ENCODE results near the gene TGM6. TPM values are rescaled to one million over a fixed set of nuclear protein-coding genes. Genes with fewer than 3 reads are reported as not detected.

TGM6 gene
- total RNA-seq: not detected in 2 replicates

DNA sequence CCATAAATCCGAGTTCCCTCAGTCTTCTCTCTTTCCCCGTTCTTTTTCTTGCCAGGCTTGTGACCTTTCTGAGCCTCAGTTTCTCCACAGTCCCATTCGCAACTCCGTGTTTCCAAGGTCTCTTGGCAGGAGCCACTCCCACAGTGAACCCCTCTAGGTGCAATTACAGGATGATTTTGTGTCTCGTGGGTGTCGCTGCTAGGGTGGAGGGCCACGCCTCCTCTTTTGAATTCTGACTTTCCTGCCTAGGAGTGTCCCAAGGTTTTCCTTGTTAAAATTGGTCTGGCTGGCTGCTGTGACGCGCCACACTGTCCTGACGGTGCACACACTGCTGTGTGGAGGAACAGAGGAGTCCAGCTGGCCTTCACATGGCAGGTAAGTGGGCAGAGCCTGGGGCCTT lies at the start of gene TGM6:
TGM6 (plus strand) TSS at position 301 of the 400 bp plus-strand sequence; CDS start at position 369, 68 bp downstream.
- intact Hi-C loops (cut with micrococcal nuclease): no loop called here

DNA sequence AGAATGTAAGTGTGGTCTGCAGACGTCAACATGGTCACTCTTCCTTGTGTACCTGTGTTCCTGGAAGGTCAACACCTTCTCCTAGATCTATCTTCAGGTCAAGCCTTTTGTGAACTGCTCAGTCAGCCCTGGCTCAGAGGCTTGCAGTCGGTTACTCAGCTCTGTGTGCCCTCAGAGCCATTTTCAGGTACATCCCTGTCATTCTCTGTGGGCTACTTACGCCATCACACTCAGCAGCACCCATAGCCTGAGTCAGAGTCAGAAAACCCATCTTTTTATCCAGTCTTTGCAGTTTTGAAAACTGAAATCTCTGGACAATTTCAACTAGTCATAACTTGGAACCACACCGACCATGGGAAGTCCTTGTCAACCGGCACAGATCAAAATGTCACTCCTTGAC lies 49.6 kb upstream of the TGM6 start:
- intact Hi-C loops (cut with micrococcal nuclease): loop anchor here (5.0 kb wide), 1 partner anchor 114 kb away; no protein-coding TSS in a partner anchor

- intact Hi-C loops (cut with micrococcal nuclease): loop anchor here (5.0 kb wide), 1 partner anchor 115 kb away; no protein-coding TSS in a partner anchor
These were observed 48.7 kb upstream of the TGM6 start for GRCh38 chr20:2331901-2332565.

DNA sequence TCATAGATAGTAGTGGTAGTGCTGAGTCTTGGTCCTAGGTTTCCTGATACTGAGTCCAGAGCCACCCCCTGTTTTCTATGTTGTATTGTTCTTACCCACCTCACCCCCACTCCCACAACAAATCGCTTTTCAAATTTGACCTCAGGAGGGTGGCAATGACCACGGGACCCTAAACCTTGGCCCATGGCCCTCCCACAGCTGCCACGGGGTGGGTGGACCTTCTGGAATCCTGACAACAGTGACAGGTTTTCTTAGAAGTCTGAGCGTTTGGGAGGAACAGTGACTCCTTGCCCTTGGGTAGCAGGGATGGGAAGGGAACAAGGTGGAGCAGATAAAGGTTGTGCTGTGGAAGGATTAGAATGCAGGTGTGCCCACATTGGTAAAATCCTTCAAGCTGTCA lies 48.0 kb upstream of the TGM6 start:
- intact Hi-C loops (cut with micrococcal nuclease): loop anchor here (5.0 kb wide), 1 partner anchor 115 kb away; no protein-coding TSS in a partner anchor

GRCh38 chr20:2333821-2334220 lies 46.9 kb upstream of the TGM6 start:
- intact Hi-C loops (cut with micrococcal nuclease): loop anchor here (5.0 kb wide), 1 partner anchor 117 kb away; no protein-coding TSS in a partner anchor

GRCh38 chr20:2335096-2335870 lies 45.4 kb upstream of the TGM6 start:
- intact Hi-C loops (cut with micrococcal nuclease): no loop called here

- intact Hi-C loops (cut with micrococcal nuclease): no loop called here
These were observed 44.2 kb upstream of the TGM6 start for GRCh38 chr20:2336471-2336870.

- intact Hi-C loops (cut with micrococcal nuclease): no loop called here
These were observed 43.6 kb upstream of the TGM6 start for GRCh38 chr20:2337142-2337541.

DNA sequence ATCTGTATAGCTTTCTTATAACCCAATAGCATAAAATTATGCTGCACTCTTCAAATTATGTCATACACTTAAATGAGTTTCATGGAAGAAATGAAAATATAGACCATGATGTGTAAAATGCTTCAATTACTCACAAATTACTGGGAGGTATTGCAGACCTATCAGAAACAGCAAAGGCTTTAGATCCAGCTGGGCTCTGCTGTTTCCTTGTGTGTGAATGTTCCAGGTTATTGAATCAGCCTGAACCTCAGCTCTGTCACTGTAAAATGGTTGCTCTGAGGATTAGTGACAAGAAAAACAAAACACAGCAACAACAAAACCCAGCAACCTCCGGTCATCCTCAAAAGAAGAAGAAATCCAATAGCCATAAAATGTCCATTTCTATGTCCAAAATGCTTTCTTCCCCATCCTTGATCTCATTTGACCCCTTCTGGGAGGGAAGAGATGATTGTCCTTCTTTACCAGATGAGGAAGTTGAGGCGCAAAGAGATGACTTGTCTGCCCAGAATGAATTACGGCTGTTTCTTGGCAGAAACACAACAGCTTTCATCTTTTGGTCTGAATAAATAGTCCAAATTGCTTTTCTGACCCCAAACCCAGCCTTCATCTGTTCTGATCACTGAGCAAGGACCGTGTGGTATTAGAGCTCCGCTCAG lies 42.2 kb upstream of the TGM6 start:
- intact Hi-C loops (cut with micrococcal nuclease): no loop called here

DNA sequence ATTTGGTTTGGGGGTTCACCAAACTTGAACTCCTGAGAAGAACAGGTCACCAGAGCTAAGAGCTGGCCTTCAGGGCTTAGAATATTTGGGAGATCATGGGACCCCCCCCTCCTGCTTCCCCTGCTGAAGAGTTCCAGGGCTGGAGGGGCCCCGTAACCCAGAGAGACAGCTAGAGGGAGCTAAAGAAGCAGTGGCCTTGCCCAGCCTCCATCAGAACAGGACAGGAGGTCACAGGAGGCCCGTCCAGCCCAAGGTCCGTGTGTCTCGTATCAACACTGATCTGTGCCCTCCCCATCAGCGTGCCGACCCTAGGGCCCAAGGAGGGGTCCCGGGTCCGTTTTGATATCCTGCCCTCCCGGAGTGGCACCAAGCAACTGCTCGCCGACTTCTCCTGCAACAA lies 40.6 kb upstream of the TGM6 start:
- intact Hi-C loops (cut with micrococcal nuclease): no loop called here

GRCh38 chr20:2340823-2341222 lies 39.9 kb upstream of the TGM6 start:
- intact Hi-C loops (cut with micrococcal nuclease): no loop called here

DNA sequence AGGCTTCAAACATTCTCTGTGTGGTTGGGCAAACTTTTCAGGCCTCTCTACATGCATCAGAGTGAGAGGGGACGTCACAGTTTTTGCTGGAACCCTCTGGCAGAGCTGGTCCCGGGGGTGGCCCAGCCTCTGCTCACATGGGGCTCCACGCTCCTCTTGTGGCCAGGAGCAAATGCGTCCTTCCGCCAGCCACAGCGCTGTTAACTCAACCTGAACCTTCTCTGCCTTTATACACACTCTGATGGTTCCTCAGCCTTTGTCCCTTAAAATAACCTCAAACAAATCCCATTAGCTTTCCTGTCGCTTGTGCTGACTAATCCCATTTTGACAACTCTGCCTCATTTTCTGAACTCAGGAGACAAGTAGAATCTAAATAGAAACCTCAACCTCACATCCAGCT lies 39.4 kb upstream of the TGM6 start:
- intact Hi-C loops (cut with micrococcal nuclease): no loop called here

DNA sequence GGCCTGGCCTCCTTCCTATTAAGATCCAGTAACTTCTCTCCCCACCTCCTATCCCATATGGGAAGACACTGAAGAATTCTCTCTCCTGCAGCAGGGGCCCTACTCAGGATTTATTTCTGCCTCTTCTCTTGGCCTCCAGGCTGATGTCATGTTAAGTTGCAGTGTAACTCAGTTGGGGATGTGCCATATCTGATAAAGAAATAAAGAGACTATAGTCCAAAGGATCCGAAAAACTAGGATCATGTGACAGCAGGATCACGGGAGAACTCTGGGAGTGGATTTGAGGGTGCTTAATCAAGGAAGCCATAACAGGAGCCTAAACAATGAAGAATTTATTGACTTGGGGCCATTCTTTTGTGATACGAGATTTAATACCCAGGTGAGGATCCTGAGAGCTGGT lies 38.5 kb upstream of the TGM6 start:
- intact Hi-C loops (cut with micrococcal nuclease): no loop called here

GRCh38 chr20:2346188-2346587 lies 34.5 kb upstream of the TGM6 start:
- intact Hi-C loops (cut with micrococcal nuclease): no loop called here

GRCh38 chr20:2348336-2348735 lies 32.4 kb upstream of the TGM6 start:
- intact Hi-C loops (cut with micrococcal nuclease): no loop called here

DNA sequence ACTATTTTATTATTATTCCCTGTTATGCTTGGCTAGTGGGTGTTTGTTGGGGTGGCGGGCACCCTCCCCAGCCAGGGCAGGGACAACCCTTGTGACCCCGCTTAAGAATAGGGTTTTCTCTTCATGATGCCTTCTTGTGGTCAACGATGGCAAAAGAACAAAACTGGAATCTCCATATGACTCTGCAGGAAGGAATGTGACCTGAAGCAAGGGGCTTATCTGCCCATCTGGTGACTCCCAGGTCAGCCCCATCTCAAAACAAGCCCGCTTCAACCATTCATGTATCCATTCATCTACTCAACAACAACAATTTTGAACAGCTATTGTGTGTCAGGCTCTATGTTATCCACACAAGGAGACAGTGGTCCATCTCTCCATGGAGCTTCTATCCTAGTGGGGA lies 30.9 kb upstream of the TGM6 start:
- intact Hi-C loops (cut with micrococcal nuclease): loop anchor here (2.0 kb wide), 1 partner anchor 175 kb away; no protein-coding TSS in a partner anchor

- intact Hi-C loops (cut with micrococcal nuclease): loop anchor here (2.0 kb wide), 1 partner anchor 174 kb away; no protein-coding TSS in a partner anchor
These were observed 30.1 kb upstream of the TGM6 start for GRCh38 chr20:2350606-2351005.

- intact Hi-C loops (cut with micrococcal nuclease): no loop called here
These were observed 27.5 kb upstream of the TGM6 start for GRCh38 chr20:2353231-2353630.

- intact Hi-C loops (cut with micrococcal nuclease): no loop called here
These were observed 23.6 kb upstream of the TGM6 start for GRCh38 chr20:2357114-2357513.

DNA sequence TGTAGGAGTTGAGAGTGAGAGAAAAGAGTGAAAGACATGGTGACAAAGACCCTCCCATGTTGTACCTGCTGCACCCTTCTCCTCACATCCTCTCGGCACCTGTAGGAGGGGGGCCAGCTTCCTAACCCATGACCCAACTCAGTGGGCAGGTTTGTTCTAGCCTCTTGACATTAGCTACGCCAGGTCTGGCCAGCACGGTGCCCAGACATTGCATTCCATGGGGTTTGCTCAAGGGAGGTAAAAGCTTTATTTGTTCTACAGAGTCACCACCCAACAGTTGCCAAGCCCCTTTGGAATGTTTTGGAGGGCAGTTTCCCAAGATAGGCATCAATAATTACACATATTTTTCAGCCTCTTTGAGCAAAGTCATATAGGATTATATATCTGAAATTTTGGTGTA lies 22.7 kb upstream of the TGM6 start:
- intact Hi-C loops (cut with micrococcal nuclease): no loop called here

DNA sequence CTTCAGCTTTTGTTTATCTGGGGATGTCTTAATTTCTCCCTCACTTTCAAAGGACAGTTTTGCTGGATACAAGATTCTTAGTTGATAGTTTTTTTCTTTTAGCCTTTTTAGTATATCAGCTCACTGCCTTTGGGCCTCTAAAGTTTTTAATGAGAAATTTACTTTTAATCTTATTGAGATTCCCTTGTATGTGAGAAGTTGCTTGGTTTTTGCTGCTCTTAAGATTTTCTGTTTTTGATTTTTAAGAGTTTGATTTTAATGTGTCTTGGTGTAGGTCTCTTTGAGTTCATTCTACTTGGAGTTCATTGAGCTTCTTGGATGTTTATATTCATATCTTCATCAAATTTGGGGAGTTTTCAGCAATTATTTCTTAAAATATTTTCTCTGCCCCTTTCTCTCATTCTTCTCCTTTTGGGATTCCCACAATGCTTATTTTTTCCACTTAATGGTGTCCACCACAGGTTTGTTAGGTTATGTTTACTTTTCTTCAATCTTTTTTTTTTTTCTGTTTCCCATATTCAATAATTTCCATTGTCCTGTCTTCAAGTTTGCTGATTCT lies 19.6 kb upstream of the TGM6 start:
- intact Hi-C loops (cut with micrococcal nuclease): no loop called here

DNA sequence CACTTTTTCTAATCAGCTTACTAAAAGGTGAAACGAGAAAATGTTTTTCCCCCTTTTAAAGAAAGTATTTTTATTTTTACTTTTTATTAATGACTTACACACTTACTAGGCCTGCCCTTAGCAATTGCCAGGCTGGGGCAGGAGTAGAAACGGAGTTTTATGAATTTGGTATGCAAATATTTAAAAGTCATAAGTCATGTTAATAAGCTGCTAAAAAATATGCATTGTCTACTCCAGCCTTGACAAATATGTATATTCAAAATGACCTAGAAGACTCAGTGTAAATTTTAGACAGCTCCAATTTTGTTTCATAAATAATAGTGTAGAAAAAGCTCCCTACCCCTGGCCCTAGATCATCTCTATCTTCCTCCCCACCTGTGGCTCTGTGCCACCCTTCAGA lies 17.5 kb upstream of the TGM6 start:
- intact Hi-C loops (cut with micrococcal nuclease): no loop called here

Data from T-helper 1 cell treated with Interleukin-12 subunit alpha and Interleukin-12 subunit beta and Interleukin-4 antibody, amounts not matched to agents 30 ng/mL and 1 ng/mL, for 36 hours (primary cell).